Peyer's patch (tissue), 4 donors: Measurements from ENCODE around the gene GYG2.

Source experiments
- POLR2A ChIP-seq, 2 donors: fragments of 450-650 bp; IDR thresholded peaks; one replicate each; pipeline ENCODE4 v1.5.1; 2017; ENCODE audit warnings: antibody characterized with exemption in 2 of 2, mild to moderate bottlenecking in 2 of 2, moderate library complexity in 2 of 2
- TF ChIP-seq, protein P1 (sequence below), 6 experiments: fragments of 450-650 bp in 4 of 6; fragments of 200-600 bp in 2 of 6; sonication (generic) in 1 of 6; IDR thresholded peaks; one replicate each; pipeline ENCODE4 v1.5.1; 2017 to 2019; ENCODE audit warnings: antibody characterized with exemption in 6 of 6, mild to moderate bottlenecking in 3 of 6, moderate library complexity in 1 of 6

GRCh38 chrX:2855761-2856160 lies 27.0 kb downstream of the GYG2 start:
- TF ChIP-seq, protein P1, sequence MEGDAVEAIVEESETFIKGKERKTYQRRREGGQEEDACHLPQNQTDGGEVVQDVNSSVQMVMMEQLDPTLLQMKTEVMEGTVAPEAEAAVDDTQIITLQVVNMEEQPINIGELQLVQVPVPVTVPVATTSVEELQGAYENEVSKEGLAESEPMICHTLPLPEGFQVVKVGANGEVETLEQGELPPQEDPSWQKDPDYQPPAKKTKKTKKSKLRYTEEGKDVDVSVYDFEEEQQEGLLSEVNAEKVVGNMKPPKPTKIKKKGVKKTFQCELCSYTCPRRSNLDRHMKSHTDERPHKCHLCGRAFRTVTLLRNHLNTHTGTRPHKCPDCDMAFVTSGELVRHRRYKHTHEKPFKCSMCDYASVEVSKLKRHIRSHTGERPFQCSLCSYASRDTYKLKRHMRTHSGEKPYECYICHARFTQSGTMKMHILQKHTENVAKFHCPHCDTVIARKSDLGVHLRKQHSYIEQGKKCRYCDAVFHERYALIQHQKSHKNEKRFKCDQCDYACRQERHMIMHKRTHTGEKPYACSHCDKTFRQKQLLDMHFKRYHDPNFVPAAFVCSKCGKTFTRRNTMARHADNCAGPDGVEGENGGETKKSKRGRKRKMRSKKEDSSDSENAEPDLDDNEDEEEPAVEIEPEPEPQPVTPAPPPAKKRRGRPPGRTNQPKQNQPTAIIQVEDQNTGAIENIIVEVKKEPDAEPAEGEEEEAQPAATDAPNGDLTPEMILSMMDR (IDR thresholded peaks at IDR 0.05) = no peak
- no peak for TF ChIP-seq POLR2A (IDR thresholded peaks at IDR 0.05)
